ENCODE data around the gene MIEF1. TPM values are rescaled to one million over a fixed set of nuclear protein-coding genes. Genes with fewer than 3 reads are reported as not detected.

The MIEF1 gene
- total RNA-seq, 1 experiment from 2014 or later: 29.9 TPM

Other genes starting within 250 kb of the MIEF1 start
- gene RPL3, start 182.7 kb upstream of the MIEF1 start, total RNA-seq (2021; ENCODE audit: unreplicated experiment): 885 TPM
- 17.8 TPM for gene SYNGR1, start 152.3 kb upstream of the MIEF1 start, total RNA-seq (2021; ENCODE audit: unreplicated experiment)
- 18.9 TPM for gene TAB1, start 102.5 kb upstream of the MIEF1 start, total RNA-seq (2021; ENCODE audit: unreplicated experiment)
- 0.57 TPM for gene MGAT3, start 45.3 kb upstream of the MIEF1 start, total RNA-seq (2021; ENCODE audit: unreplicated experiment)
- 177 TPM for gene ATF4, start 18.3 kb downstream of the MIEF1 start, total RNA-seq (2021; ENCODE audit: unreplicated experiment)
- 123 TPM for gene RPS19BP1, start 30.5 kb downstream of the MIEF1 start, total RNA-seq (2021; ENCODE audit: unreplicated experiment)
- gene CACNA1I, start 68.5 kb downstream of the MIEF1 start, total RNA-seq (2021; ENCODE audit: unreplicated experiment): 0.23 TPM

Data from Panc1 (cell line).